IMR-90 (cell line): ENCODE data around the gene CAT. TPM values are rescaled to one million over a fixed set of nuclear protein-coding genes. Genes with fewer than 3 reads are reported as not detected.
A peak's percentile ranks its signal among the peaks of the same experiment; 100 is the strongest.

ENCODE experiments used
- ATAC-seq: fragments of 200-7000 bp; cut with Tn5 transposase; 2 replicates; pipeline ENCODE4 v1.9.1; 2020; ENCODE audit warnings: low read depth, mild to moderate bottlenecking, moderate library complexity
- BruUV-seq: library from RNA; stranded (reverse); fragments of 400-500 nt; replicated peaks from 2 replicates; lab custom pipeline; 2021; lab: Mats Ljungman, UMichigan
- CTCF ChIA-PET: fragments of 300-600 bp; formaldehyde crosslinking; extraction: SDS; loops from one replicate; lab custom pipeline; 2021; ENCODE audit warnings: antibody characterized with exemption; lab: Yijun Ruan, JAX
- POLR2A ChIA-PET: fragments of 300-600 bp; sonication (Branson Sonifier 250); formaldehyde crosslinking; loops from one replicate; lab custom pipeline; 2022; ENCODE audit warnings: antibody characterized with exemption; ENCODE audit not compliant: unreplicated experiment; lab: Charles Lee
- DNase-seq: peaks from one replicate; pipeline ENCODE4 v3.0.0; 2013
- H2AFZ ChIP-seq: replicated peaks from 2 replicates; pipeline ENCODE3; 2013; ENCODE audit warnings: low read length, mild to moderate bottlenecking; ENCODE audit not compliant: poor library complexity
- H2AK5ac ChIP-seq: 2 replicates; pipeline ENCODE4 v1.6.1; 2013; ENCODE audit warnings: low read depth, low read length, inconsistent platforms
- H2AK9ac ChIP-seq: replicated peaks from 2 replicates; pipeline ENCODE3; 2013; ENCODE audit warnings: mild to moderate bottlenecking, low read depth, low read length, moderate library complexity; ENCODE audit not compliant: poor library complexity
- H2BK120ac ChIP-seq: 2 replicates; pipeline ENCODE4 v1.6.1; 2013; ENCODE audit warnings: low read depth, low read length, inconsistent platforms
- H2BK15ac ChIP-seq: 3 replicates; pipeline ENCODE4 v1.6.1; 2013; ENCODE audit warnings: low read depth, low read length, inconsistent platforms
- H2BK20ac ChIP-seq: 2 replicates; pipeline ENCODE4 v1.6.1; 2013; ENCODE audit warnings: low read depth, mild to moderate bottlenecking, inconsistent platforms, low read length, moderate library complexity
- H2BK5ac ChIP-seq: 2 replicates; pipeline ENCODE4 v1.6.1; 2013; ENCODE audit warnings: mild to moderate bottlenecking, low read depth, low read length, inconsistent platforms; ENCODE audit not compliant: poor library complexity, severe bottlenecking
- H3K14ac ChIP-seq: replicated peaks from 2 replicates; pipeline ENCODE4 v1.6.1; 2013; ENCODE audit warnings: low read depth, low read length, inconsistent platforms
- H3K18ac ChIP-seq: 2 replicates; pipeline ENCODE4 v1.6.1; 2013; ENCODE audit warnings: low read depth, low read length, control low read depth
- H3K23ac ChIP-seq: 2 replicates; pipeline ENCODE4 v1.6.1; 2013; ENCODE audit warnings: low read depth, low read length, inconsistent platforms
- H3K27ac ChIP-seq: 2 replicates; pipeline ENCODE4 v1.5.1; 2013; ENCODE audit warnings: mild to moderate bottlenecking, control low read depth, low read length; ENCODE audit not compliant: insufficient read depth
- H3K27me3 ChIP-seq: 2 replicates; pipeline ENCODE4 v1.6.1; 2013; ENCODE audit warnings: low read length; ENCODE audit not compliant: control insufficient read depth, insufficient read depth
- H3K36me3 ChIP-seq: 2 replicates; pipeline ENCODE4 v1.6.1; 2013; ENCODE audit warnings: low read length, mixed read lengths; ENCODE audit not compliant: control insufficient read depth, insufficient read depth
- H3K4ac ChIP-seq: 2 replicates; pipeline ENCODE4 v1.6.1; 2013; ENCODE audit warnings: low read depth, low read length, inconsistent platforms
- H3K4me1 ChIP-seq: 2 replicates; pipeline ENCODE4 v1.6.1; 2013; ENCODE audit warnings: low read length, mixed read lengths; ENCODE audit not compliant: control insufficient read depth, insufficient read depth
- H3K4me2 ChIP-seq: 2 replicates; pipeline ENCODE4 v1.6.1; 2013; ENCODE audit warnings: low read depth, mild to moderate bottlenecking, control low read depth, low read length, moderate library complexity
- H3K4me3 ChIP-seq: 2 replicates; pipeline ENCODE4 v1.5.1; 2013; ENCODE audit warnings: low read depth, mild to moderate bottlenecking, control low read depth, low read length, moderate library complexity; ENCODE audit not compliant: insufficient read depth
- H3K56ac ChIP-seq: 2 replicates; pipeline ENCODE4 v1.6.1; 2013; ENCODE audit warnings: low read length, inconsistent platforms; ENCODE audit not compliant: insufficient read depth; ENCODE audit errors: extremely low read depth
- H3K79me1 ChIP-seq, 2 experiments: 2 replicates each; pipeline ENCODE4 v1.6.1; 2013; ENCODE audit warnings: low read length in 2 of 2, inconsistent platforms in 1 of 2, low read depth in 1 of 2
- H3K9ac ChIP-seq: 2 replicates; pipeline ENCODE4 v1.6.1; 2013; ENCODE audit warnings: low read depth, low read length, control low read depth
- H3K9me1 ChIP-seq: 2 replicates; pipeline ENCODE4 v1.6.1; 2013; ENCODE audit warnings: low read length, inconsistent platforms; ENCODE audit not compliant: insufficient read depth
- H3K9me3 ChIP-seq: 2 replicates; pipeline ENCODE4 v1.6.1; 2013; ENCODE audit warnings: low read length; ENCODE audit not compliant: control insufficient read depth, insufficient read depth
- H4K20me1 ChIP-seq: 2 replicates; pipeline ENCODE4 v1.6.1; 2013; ENCODE audit warnings: low read length, inconsistent platforms; ENCODE audit not compliant: insufficient read depth
- H4K5ac ChIP-seq: 2 replicates; pipeline ENCODE4 v1.6.1; 2013; ENCODE audit warnings: mild to moderate bottlenecking, low read depth, low read length, control low read depth
- H4K8ac ChIP-seq, 2 experiments: 2 replicates each; pipeline ENCODE4 v1.6.1; 2013; ENCODE audit warnings: low read depth in 2 of 2, low read length in 2 of 2, control low read depth in 1 of 2, inconsistent platforms in 1 of 2
- H4K91ac ChIP-seq: 2 replicates; pipeline ENCODE4 v1.6.1; 2013; ENCODE audit warnings: low read depth, low read length, inconsistent platforms; ENCODE audit not compliant: insufficient read depth
- BHLHE40 ChIP-seq: fragments of 150-350 bp; IDR thresholded peaks from 2 replicates; pipeline ENCODE4 v1.6.1; 2016; ENCODE audit warnings: mild to moderate bottlenecking, low read depth, low read length
- CHD1 ChIP-seq: IDR thresholded peaks from 2 replicates; pipeline ENCODE4 v1.6.1; 2012; ENCODE audit warnings: low read depth, low read length, improper control_type of control experiment
- FOS ChIP-seq: fragments of 150-350 bp; IDR thresholded peaks from 2 replicates; pipeline ENCODE4 v1.6.1; 2016; ENCODE audit warnings: low read depth, low read length
- MAFK ChIP-seq: IDR thresholded peaks from 2 replicates; pipeline ENCODE4 v1.6.1; 2012; ENCODE audit warnings: low read depth, low read length, improper control_type of control experiment
- MXI1 ChIP-seq: IDR thresholded peaks from 2 replicates; pipeline ENCODE4 v1.6.1; 2012; ENCODE audit warnings: low read depth, mild to moderate bottlenecking, low read length, moderate library complexity, borderline replicate concordance
- SMC3 ChIP-seq: fragments of 150-350 bp; IDR thresholded peaks from 2 replicates; pipeline ENCODE4 v1.6.1; 2016; ENCODE audit warnings: low read depth, mild to moderate bottlenecking, antibody characterized with exemption, low read length, moderate library complexity
- WGBS, 2 experiments: methylation state at CpG; one replicate each; pipeline versions ENCODE4 v1.1.5 to v1.1.7; 2013; ENCODE audit warnings: missing lambda C conversion rate in 2 of 2; ENCODE audit not compliant: insufficient read length in 1 of 2; ENCODE audit errors: extremely low coverage in 2 of 2; 5-methylcytosine and 5-hydroxymethylcytosine counted together
- dilution Hi-C: fragments of 300-500 bp; cut with HindIII; formaldehyde crosslinking; loops from one replicate; pipeline ENCODE4 v1.14.3; 2018; ENCODE audit warnings: low sequenced_read_pairs; ENCODE audit not compliant: unreplicated experiment
- in situ Hi-C: fragments of 300-500 bp; cut with MboI; formaldehyde crosslinking; loops from 3 replicates; pipeline ENCODE4 v1.14.3; 2019; ENCODE audit warnings: low sequenced_read_pairs, inconsistent platforms, mixed read lengths
- intact Hi-C: fragments of 100-400 bp; cut with micrococcal nuclease; formaldehyde crosslinking; loops from 2 replicates; pipeline ENCODE4 v1.10.0; 2022
- polyA plus RNA-seq, 3 experiments: library from polyadenylated mRNA; depleted of rRNA; stranded (reverse); fragments of >200 nt; gene quantifications; 2 replicates each; pipeline ENCODE4 v1.2.3, GENCODE V29; 2012; ENCODE audit warnings: low replicate concordance in 1 of 3
- total RNA-seq: library from RNA; depleted of rRNA; stranded (reverse); fragments of >200 nt; gene quantifications from 2 replicates; pipeline ENCODE4 v1.2.3, GENCODE V29; 2012

The CAT gene
- total and polyA plus RNA-seq, 2 of the 4 experiments (the other 2 are of a cell fraction) = 52.5 to 80.5 TPM

GRCh38 chr11:34395916-34396550 lies 42.7 kb upstream of the CAT start:
- Histone ChIP-seq H2AFZ (no peak overlapping the region), H4K8ac (no peak overlapping the region), H4K20me1 (no peaks in the 10 kb centered on the region), H3K27ac (no peak overlapping the region), H2BK120ac (no peak overlapping the region), H3K4ac (peak overlapping the region; percentile 60; the same call in 1 of the 2 replicates), H3K4me3 (no peak overlapping the region), H2AK5ac (no peak overlapping the region), H2BK15ac (no peak overlapping the region), H3K9ac (no peak overlapping the region), H2BK20ac (no peak overlapping the region), H3K36me3 (no peaks in the 10 kb centered on the region), H3K4me1 (peaks cover 2% of the 10 kb centered on the region; the same call in 1 of the 2 replicates), H2BK5ac (no peak overlapping the region), H3K27me3 (peaks cover 2% of the 10 kb centered on the region; the same call in 1 of the 2 replicates), H3K56ac (no peak overlapping the region), H3K14ac (no peak overlapping the region), H4K91ac (no peak overlapping the region), H3K4me2 (0 out of 2 replicates have a peak overlapping the region, but pooled peaks have one; percentile 44), H3K18ac (no peak overlapping the region), H4K5ac (no peak overlapping the region; the same call in 1 of the 2 replicates), H3K9me1 (peaks cover 2% of the 10 kb centered on the region; the same call in 1 of the 2 replicates), H3K79me1 (no peaks in the 10 kb centered on the region), H2AK9ac (no peak overlapping the region), H3K9me3 (peaks cover 3% of the 10 kb centered on the region), H3K23ac (no peak overlapping the region)
- TF ChIP-seq FOS (0 out of 2 replicates have a peak, but pooled peaks have one; percentile 22), SMC3 (no peak), MAFK (0 out of 2 replicates have a peak, but pooled peaks have one; percentile 8), BHLHE40 (no peak), MXI1 (no peak), CHD1 (no peak)
- CTCF ChIA-PET = interaction anchor here (0.6 to 0.9 kb wide), 5 partner anchors 20 to 519 kb away, joined by 3 to 8 read pairs (median 3); no protein-coding TSS in a partner anchor
- in situ Hi-C loops (no loop called here), intact Hi-C loops (no loop called here), dilution Hi-C loops (no loop called here)
- BruUV-seq = no TSS peak
- no CpG with 5 or more reads among the region's 1 CpG for WGBS, 2 experiments
- DNase-seq (peak; percentile 74), ATAC-seq (peak; percentile 98)
- POLR2A ChIA-PET = interaction anchor here (0.5 kb wide), 1 partner anchor 17 kb away, joined by 4 read pairs; no protein-coding TSS in a partner anchor
